DND-41 (cell line): ENCODE data around the gene UCHL5.

Experiments used
- CTCF ChIP-seq: IDR thresholded peaks from 2 replicates; pipeline ENCODE4 v1.5.1; 2012; ENCODE audit warnings: borderline replicate concordance, low read length, moderate library complexity, mild to moderate bottlenecking; ENCODE audit not compliant: poor library complexity, severe bottlenecking; ENCODE audit errors: extremely low read depth
- EZH2 ChIP-seq: IDR thresholded peaks from 3 replicates; pipeline ENCODE4 v1.6.1; 2012; ENCODE audit warnings: borderline replicate concordance, low read depth, mild to moderate bottlenecking, moderate library complexity, low read length, inconsistent platforms; ENCODE audit not compliant: severe bottlenecking

DNA sequence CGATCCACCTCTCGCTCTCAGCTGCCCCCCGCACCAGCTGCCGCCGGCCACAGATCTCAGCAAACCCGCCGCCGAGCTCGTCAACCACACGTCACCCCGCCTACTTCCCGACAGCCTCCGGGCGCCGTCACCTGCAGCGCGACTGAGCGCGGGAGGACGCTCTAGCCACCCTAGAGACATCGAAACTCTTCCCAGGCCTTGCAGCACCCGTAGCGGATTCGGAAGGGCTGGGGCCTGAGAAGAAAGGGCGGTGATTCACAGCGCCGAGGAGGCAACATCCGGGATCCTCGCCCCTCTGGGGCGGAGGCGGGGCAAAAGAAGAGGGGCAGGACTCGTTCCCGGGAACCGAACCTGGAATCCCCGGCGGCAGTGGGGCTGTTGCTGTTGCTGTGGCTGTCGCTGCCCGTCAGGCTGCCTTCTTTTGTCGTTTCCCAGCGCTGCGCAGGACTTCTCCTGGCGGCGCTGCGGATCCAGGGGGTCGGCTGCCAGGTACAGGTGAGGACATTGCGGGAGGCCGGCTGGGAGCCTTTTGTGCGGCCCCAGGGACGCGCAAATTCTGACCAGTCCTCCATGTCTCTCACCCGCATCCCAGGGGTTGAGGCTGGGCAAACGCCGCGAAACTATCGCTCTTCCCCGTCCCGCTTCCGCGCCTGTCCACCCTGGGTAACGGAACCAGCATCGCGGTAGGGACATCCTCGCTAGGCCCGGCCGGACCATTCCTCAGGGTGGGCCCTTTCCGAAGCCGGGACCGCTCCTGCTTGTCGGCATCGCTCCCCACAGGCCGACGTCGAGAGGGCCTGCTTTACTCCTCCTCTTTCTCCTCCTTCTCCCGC lies at the start of gene UCHL5, which contains the start of gene RO60:
- peak; percentile 40 for TF ChIP-seq CTCF
- TF ChIP-seq EZH2 = no peak
